Measurements from ENCODE around the gene SLF1.
"Not testable (repeated sequence)": the region's sequence is repeated elsewhere in the genome, so short reads cannot be mapped to it uniquely, and the experiment has no call there.

The SLF1 gene

GRCh38 chr5:94618493-94619328 lies at the start of gene SLF1, which contains the start of gene KIAA0825:
Gene SLF1, plus strand, starts transcription at chr5:94618669. Its CDS starts 10,142 bp downstream, at chr5:94628811.
Gene KIAA0825, minus strand, starts transcription at chr5:94618604. Its CDS starts 81,478 bp downstream, at chr5:94537126.
- DNase-seq (ENCODE audit: low read depth in 2 of 2) = peak; percentile 73 to 75

- no peak for DNase-seq (ENCODE audit: low read depth in 2 of 2)
These were observed 47.1 kb upstream of the SLF1 start for GRCh38 chr5:94571415-94571814.

DNA sequence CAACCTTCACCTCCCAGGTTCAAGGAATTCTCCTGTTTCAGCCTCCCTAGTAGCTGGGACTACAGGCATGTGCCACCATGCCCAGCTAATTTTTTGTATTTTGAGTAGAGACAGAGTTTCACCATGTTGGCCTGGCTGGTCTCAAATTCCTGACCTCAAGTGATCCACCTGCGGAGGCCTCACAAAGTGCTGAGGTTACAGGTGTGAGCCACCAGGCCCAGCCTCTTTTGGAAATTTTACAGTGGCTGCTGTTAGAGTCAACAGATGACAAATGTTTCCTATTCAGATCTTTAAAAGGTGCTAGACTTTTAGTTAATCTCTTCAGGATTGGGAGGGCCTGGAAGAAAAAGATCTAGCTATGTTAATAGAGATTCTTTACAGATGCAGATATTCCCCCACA lies 45.1 kb upstream of the SLF1 start:
- DNase-seq (ENCODE audit: low read depth in 2 of 2) = not testable (repeated sequence)

DNA sequence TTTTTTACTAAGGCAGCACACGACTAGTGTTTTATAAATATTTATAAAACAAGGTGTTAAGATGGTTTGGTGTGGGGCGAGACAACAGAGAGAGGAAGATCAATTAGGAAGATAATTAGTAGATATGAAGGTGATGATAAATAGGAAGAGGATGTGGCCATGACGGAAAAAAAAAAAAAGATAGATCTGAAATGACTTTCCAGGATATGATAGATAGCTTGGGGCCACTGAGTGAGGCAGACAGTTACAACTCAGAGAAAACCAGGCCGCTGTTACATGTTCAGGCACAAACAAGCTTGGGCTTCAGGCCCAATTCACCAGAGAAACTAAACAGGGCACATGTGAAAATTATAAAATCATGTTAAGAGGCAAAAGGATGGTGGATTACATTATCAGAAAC lies 43.3 kb upstream of the SLF1 start:
- DNase-seq (ENCODE audit: low read depth in 2 of 2) = no peak

DNA sequence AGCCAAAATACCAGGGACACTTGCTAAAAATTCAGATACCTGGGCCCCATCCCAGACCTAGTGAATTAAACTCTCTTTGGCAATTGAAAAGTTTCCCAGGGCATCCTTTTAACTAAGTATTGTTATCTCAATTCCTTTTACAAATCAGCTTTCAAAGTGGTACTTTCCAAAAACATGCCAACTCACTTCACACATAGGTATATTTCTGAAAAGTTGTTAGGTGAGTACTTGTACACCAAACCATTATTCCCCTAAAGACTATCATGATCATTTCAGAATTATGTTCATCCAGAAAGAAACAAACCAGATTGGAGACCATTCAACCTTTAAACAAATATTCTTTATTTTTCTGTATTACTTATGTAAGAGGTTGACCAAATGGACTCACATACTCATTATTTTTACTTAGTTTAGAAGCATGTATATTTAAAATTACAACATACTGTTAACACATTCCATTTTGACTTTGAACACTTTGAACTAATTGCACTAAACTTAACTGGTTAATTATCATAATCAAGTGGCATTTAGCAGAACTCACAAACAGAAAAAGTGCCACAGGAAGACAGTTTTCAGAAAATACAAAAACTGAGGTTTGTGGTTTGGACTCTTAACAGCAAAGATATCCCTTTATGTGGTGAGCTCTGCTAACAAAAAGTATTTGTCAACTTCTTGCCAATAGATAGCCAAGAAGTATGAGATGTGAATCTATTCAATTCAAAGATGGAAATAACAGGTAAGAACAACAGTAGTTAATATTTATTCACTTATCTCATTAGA lies 40.8 kb upstream of the SLF1 start:
- no peak for DNase-seq (ENCODE audit: low read depth in 2 of 2)

GRCh38 chr5:94595281-94595840 lies 23.1 kb upstream of the SLF1 start:
- no peak for DNase-seq (ENCODE audit: low read depth in 2 of 2)

GRCh38 chr5:94613583-94613982 lies 4.9 kb upstream of the SLF1 start:
- no peak for DNase-seq (ENCODE audit: low read depth in 2 of 2)

DNA sequence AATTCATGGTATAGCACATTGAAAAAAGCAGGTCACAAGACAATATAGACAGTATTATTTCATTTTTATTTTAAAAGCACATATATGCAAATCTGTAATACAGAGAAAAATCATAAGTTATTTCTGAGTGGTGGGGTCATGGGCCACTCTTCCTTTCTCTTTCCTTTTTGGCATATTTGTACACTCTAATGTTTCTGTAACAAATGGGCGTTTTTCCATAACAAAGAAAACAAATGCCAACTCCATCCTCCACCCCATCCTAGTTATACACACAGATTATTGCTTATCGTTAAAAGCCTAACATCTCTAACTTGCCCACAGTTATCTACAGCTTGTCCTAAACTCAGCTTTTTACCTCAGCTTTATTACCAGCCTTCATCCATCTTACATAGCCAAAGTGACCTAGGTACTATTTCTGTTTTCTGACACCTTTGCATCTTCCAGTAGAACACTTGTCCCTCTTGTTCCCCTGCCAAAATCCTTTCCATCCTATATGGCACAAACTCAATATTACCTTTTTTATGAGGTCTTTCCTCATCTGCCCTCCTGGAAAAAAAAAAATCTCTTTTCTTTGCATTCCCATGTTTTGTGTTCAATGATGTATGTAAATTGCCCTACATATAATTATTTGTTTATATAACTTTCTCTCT lies 4.2 kb upstream of the SLF1 start:
- no peak for DNase-seq (ENCODE audit: low read depth in 2 of 2)

- DNase-seq (ENCODE audit: low read depth in 2 of 2) = no peak
These were observed 2.6 kb upstream of the SLF1 start for GRCh38 chr5:94615862-94616261.

DNA sequence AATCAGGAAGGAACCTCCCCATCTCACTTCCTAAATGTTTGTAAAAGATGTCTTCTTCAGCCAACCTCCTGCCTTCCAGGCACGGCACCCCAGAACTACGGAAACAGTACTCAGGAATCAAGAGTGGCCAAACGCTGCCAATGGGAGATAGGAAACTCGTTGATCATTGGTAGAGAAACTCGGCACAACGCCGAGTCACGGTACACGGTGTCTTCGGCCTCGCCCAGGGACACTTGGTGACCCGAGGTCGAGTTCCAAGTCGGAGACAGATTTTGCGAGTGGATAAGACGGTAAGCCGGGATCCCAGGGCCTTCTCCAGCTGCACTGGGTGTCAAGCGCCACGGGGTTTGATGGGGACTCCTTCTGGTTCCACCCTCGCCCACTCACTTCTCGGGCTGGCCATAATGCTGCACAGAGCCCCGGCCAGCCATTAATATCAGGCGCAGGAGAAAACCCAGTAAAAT lies 408 bp upstream of the SLF1 start:
- no peak for DNase-seq (ENCODE audit: low read depth in 2 of 2)

- DNase-seq (ENCODE audit: low read depth in 2 of 2) = no peak
These were observed 1.8 kb downstream of the SLF1 start for GRCh38 chr5:94620256-94620655.

GRCh38 chr5:94621763-94622162 lies 3.3 kb downstream of the SLF1 start:
- no peak for DNase-seq (ENCODE audit: low read depth in 2 of 2)

GRCh38 chr5:94623011-94623410 lies 4.5 kb downstream of the SLF1 start:
- DNase-seq (ENCODE audit: low read depth in 2 of 2) = no peak

- DNase-seq (ENCODE audit: low read depth in 2 of 2) = no peak
These were observed 5.4 kb downstream of the SLF1 start for GRCh38 chr5:94623877-94624276.

GRCh38 chr5:94627191-94627590 lies 8.7 kb downstream of the SLF1 start:
- DNase-seq (ENCODE audit: low read depth in 2 of 2) = no peak

DNA sequence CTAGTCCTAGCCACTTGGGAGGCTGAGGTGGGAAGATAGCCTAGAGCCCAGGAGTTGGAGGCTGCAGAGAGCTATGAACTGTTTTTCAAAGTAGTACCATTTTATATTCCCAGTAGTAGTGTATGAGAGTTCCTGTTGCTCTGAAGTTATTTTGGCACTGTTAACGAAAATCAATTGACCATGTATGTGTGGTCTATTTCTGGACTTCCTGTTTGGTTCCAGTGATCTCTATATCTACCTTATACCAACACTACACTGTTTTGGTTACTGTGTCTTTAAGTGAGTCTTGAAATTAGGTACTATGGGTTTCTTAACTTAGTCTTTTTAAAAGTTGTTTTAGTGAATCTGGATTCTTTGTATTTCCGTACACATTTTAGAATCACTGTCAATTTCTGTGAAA lies 13.6 kb downstream of the SLF1 start:
- DNase-seq (ENCODE audit: low read depth in 2 of 2) = no peak

GRCh38 chr5:94640176-94640575 lies 21.7 kb downstream of the SLF1 start:
- DNase-seq (ENCODE audit: low read depth in 2 of 2) = no peak

DNA sequence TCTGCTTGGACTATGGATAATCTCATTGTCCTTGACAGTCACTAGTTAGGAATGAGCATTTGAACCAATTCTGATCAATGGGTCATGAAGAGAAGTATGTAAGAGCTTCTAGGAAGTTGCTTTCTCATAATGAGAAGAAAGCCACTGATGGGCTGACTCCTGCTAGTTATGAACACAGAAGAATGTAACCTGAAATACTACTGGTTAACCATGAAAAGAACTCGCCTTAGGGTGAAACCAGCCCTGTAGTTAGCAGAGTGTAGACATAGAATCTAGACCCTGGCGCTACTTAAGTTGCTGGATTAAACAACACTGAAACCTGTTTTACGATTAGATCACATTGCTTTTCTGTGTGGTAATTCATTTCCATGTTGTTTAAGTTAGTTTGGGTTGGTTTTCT lies 26.6 kb downstream of the SLF1 start:
- DNase-seq (ENCODE audit: low read depth in 2 of 2) = no peak

DNA sequence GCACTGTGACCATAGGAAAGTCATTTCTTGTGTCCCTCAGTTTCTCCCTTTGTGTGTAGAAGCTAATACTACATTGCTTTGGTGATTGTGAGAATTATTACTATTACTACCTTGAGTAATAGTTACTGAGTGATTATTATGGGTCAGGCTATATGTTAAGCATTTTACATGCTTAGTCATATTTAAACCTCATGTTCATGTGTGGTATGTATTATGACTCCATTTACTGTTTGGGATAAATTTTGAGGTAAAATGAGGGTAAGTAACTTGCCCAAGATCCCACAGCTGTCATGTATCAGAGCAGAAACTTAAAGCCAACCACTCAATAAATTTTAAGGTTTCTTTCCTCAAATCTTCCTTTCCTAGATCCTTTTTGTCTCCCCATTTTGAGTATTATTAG lies 28.3 kb downstream of the SLF1 start:
- no peak for DNase-seq (ENCODE audit: low read depth in 2 of 2)

GRCh38 chr5:94649874-94650273 lies 31.4 kb downstream of the SLF1 start:
- DNase-seq (ENCODE audit: low read depth in 2 of 2) = no peak

GRCh38 chr5:94658272-94658671 lies 39.8 kb downstream of the SLF1 start:
- no peak for DNase-seq (ENCODE audit: low read depth in 2 of 2)

- DNase-seq (ENCODE audit: low read depth in 2 of 2) = no peak
These were observed 42.0 kb downstream of the SLF1 start for GRCh38 chr5:94660506-94660905.

Data from stimulated activated CD8-positive, alpha-beta memory T cell treated with anti-CD3 and anti-CD28 coated beads, Interleukin-15, amount 100 ng/mL, for 4 hours (primary cell).